ENCODE measurements around the gene YTHDF1. TPM values are rescaled to one million over a fixed set of nuclear protein-coding genes. Genes with fewer than 3 reads are reported as not detected.

The YTHDF1 gene
- total RNA-seq, 6 donors from 2014 or later, result 29.3 to 42.1 (median 31.6) TPM

GRCh38 chr20:63167026-63167917, 48.7 kb downstream of the YTHDF1 start:
- H3K27ac ChIP-seq, result no peak overlapping the region
- TF ChIP-seq POLR2AphosphoS5 (IDR thresholded peaks at IDR 0.05) (no peak), POLR2A (IDR thresholded peaks at IDR 0.05) (no peak), EP300 (IDR thresholded peaks at IDR 0.05) (no peak)
- TF ChIP-seq, protein P1, sequence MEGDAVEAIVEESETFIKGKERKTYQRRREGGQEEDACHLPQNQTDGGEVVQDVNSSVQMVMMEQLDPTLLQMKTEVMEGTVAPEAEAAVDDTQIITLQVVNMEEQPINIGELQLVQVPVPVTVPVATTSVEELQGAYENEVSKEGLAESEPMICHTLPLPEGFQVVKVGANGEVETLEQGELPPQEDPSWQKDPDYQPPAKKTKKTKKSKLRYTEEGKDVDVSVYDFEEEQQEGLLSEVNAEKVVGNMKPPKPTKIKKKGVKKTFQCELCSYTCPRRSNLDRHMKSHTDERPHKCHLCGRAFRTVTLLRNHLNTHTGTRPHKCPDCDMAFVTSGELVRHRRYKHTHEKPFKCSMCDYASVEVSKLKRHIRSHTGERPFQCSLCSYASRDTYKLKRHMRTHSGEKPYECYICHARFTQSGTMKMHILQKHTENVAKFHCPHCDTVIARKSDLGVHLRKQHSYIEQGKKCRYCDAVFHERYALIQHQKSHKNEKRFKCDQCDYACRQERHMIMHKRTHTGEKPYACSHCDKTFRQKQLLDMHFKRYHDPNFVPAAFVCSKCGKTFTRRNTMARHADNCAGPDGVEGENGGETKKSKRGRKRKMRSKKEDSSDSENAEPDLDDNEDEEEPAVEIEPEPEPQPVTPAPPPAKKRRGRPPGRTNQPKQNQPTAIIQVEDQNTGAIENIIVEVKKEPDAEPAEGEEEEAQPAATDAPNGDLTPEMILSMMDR (IDR thresholded peaks at IDR 0.05), result no peak
- DNase-seq (peak in 1 of 2 donors; percentile 39), ATAC-seq (ENCODE audit: low FRiP score in 2 of 2) (no peak)
- H3K36me3 ChIP-seq, result no peaks in the 10 kb centered on the region
- no peak overlapping the region for H3K4me3 ChIP-seq
- H3K9me3 ChIP-seq, result no peaks in the 10 kb centered on the region
- WGBS, 2 donors, result 64 to 75% methylated on average over 19 to 21 of the region's 24 CpGs
- no peaks in the 10 kb centered on the region for H3K4me1 ChIP-seq
- no peaks in the 10 kb centered on the region for H3K27me3 ChIP-seq

- Histone ChIP-seq H3K27me3 (no peaks in the 10 kb centered on the region), H3K27ac (no peak overlapping the region), H3K4me3 (no peak overlapping the region), H3K4me1 (no peaks in the 10 kb centered on the region), H3K36me3 (no peaks in the 10 kb centered on the region), H3K9me3 (no peaks in the 10 kb centered on the region)
- DNase-seq (peak in 1 of 2 donors; percentile 63), ATAC-seq (ENCODE audit: low FRiP score in 2 of 2) (no peak)
- 90 to 93% methylated on average over 20 to 26 of the region's 26 CpGs for WGBS, 2 donors
- no peak for TF ChIP-seq POLR2A (IDR thresholded peaks at IDR 0.05)
These were observed 49.5 kb downstream of the YTHDF1 start for GRCh38 chr20:63166193-63167020.

GRCh38 chr20:63165356-63166192, 50.4 kb downstream of the YTHDF1 start:
- Histone ChIP-seq H3K27me3 (no peaks in the 10 kb centered on the region), H3K9me3 (no peaks in the 10 kb centered on the region), H3K4me3 (no peak overlapping the region), H3K36me3 (no peaks in the 10 kb centered on the region), H3K27ac (no peak overlapping the region), H3K4me1 (no peaks in the 10 kb centered on the region)
- DNase-seq (peak in 1 of 2 donors; percentile 30), ATAC-seq (ENCODE audit: low FRiP score in 2 of 2) (no peak)
- WGBS, 2 donors, result 90 to 94% methylated on average over 15 to 25 of the region's 25 CpGs
- TF ChIP-seq, protein P1 (IDR thresholded peaks at IDR 0.05), result no peak
- TF ChIP-seq POLR2AphosphoS5 (IDR thresholded peaks at IDR 0.05), result no peak
- no peak for TF ChIP-seq POLR2A (IDR thresholded peaks at IDR 0.05)
- TF ChIP-seq EP300 (IDR thresholded peaks at IDR 0.05), result no peak

DNA sequence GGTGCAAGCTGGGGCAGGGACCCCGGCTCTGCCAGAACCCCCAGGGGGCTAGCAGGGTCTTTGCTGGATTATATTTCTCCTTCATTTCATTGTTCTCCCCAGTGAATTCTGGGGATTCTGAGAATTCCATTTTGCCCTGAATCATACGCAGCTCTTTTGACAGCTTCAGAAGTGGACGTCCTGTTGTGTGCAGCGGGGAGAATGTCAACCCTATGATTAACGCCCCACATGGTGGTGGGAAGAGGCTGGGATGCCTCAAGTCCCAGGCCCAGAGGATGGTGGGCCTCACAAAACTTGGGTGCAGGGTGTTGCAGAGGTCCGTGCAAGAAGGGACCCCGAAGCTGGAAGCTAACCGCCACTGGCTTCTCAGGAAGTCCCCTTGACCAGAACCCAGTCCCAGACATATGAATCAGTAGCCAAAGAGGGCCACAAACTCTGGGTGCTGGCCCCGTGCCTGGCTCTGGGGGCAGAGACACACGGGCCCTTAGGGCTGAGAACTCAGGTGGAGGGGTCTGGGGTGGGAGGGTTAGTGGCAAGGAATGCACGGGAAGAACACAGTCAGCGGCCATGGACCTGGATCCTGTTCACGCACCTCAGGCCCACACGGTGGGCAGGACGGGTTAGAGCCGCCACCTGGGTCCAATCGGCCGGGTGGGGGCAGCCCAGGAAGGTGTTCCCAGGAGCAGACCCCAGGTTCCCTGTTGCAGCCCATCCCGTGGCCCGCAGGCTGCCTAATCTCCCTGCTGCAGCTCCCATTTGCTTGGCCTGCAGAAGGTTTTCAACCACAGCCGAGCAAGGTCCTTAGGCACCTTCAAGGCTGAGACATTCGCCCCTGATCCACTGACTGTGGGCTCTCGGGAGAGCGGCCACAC, 51.2 kb downstream of the YTHDF1 start:
- ATAC-seq (ENCODE audit: low FRiP score in 2 of 2) (no peak), DNase-seq (peak in 1 of 2 donors; percentile 54)
- no peaks in the 10 kb centered on the region for H3K27me3 ChIP-seq
- no peak overlapping the region for H3K27ac ChIP-seq
- no peaks in the 10 kb centered on the region for H3K36me3 ChIP-seq
- 67 to 69% methylated on average over 16 to 24 of the region's 24 CpGs for WGBS, 2 donors
- H3K4me3 ChIP-seq, result no peak overlapping the region
- no peaks in the 10 kb centered on the region for H3K4me1 ChIP-seq
- no peak for TF ChIP-seq POLR2AphosphoS5 (IDR thresholded peaks at IDR 0.05)
- TF ChIP-seq POLR2A (IDR thresholded peaks at IDR 0.05), result no peak
- TF ChIP-seq, protein P1 (IDR thresholded peaks at IDR 0.05), result no peak
- TF ChIP-seq EP300 (IDR thresholded peaks at IDR 0.05), result no peak
- H3K9me3 ChIP-seq, result no peaks in the 10 kb centered on the region

All from upper lobe of left lung (tissue), 6 donors.